Hepatocyte (in vitro differentiated cells): ENCODE results near the gene GHRL.

ENCODE experiments used
- CTCF ChIP-seq: fragments of 200-600 bp; sonication (generic); IDR thresholded peaks from 2 replicates; pipeline ENCODE4 v1.5.1; 2016; ENCODE audit warnings: antibody characterized with exemption, mild to moderate bottlenecking; ENCODE audit not compliant: poor library complexity
- EZH2 ChIP-seq: fragments of 200-600 bp; sonication (generic); IDR thresholded peaks from 2 replicates; pipeline ENCODE4 v1.6.1; 2016; ENCODE audit warnings: antibody characterized with exemption, mild to moderate bottlenecking, borderline replicate concordance

- TF ChIP-seq CTCF: no peak
- no peak for TF ChIP-seq EZH2
Observed at GRCh38 chr3:10309736-10310135, 17.0 kb upstream of the GHRL start.
